ENCODE results near the gene TNNI2.

GRCh38 chr11:1819074-1819473, 19.7 kb upstream of the TNNI2 start:
- TF ChIP-seq, protein P1, sequence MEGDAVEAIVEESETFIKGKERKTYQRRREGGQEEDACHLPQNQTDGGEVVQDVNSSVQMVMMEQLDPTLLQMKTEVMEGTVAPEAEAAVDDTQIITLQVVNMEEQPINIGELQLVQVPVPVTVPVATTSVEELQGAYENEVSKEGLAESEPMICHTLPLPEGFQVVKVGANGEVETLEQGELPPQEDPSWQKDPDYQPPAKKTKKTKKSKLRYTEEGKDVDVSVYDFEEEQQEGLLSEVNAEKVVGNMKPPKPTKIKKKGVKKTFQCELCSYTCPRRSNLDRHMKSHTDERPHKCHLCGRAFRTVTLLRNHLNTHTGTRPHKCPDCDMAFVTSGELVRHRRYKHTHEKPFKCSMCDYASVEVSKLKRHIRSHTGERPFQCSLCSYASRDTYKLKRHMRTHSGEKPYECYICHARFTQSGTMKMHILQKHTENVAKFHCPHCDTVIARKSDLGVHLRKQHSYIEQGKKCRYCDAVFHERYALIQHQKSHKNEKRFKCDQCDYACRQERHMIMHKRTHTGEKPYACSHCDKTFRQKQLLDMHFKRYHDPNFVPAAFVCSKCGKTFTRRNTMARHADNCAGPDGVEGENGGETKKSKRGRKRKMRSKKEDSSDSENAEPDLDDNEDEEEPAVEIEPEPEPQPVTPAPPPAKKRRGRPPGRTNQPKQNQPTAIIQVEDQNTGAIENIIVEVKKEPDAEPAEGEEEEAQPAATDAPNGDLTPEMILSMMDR (IDR thresholded peaks at IDR 0.05), result no peak
- TF ChIP-seq POLR2A (IDR thresholded peaks at IDR 0.05), result no peak
